GM23248 (cell line): ENCODE data around the gene PYGL. TPM values are rescaled to one million over a fixed set of nuclear protein-coding genes. Genes with fewer than 3 reads are reported as not detected.
"Not testable (repeated sequence)": the region's sequence is repeated elsewhere in the genome, so short reads cannot be mapped to it uniquely, and the experiment has no call there.

Source experiments
- DNase-seq: peaks from one replicate; pipeline ENCODE4 v3.0.0-alpha.2; 2015
- H2AFZ ChIP-seq: fragments of 200-600 bp; sonication (generic); 2 replicates; pipeline ENCODE4 v1.6.1; 2016; ENCODE audit warnings: antibody characterized with exemption
- H3F3A ChIP-seq: fragments of 200-600 bp; sonication (generic); 2 replicates; pipeline ENCODE4 v1.6.1; 2016; ENCODE audit warnings: mild to moderate bottlenecking, antibody characterized with exemption, mixed run types; ENCODE audit not compliant: insufficient read depth
- H3K27ac ChIP-seq: fragments of 200-600 bp; sonication (generic); 2 replicates; pipeline ENCODE4 v1.5.1; 2016; ENCODE audit warnings: mild to moderate bottlenecking
- H3K27me3 ChIP-seq: fragments of 200-600 bp; sonication (generic); replicated peaks from 2 replicates; pipeline ENCODE4 v1.6.1; 2016; ENCODE audit warnings: mild to moderate bottlenecking; ENCODE audit not compliant: insufficient read depth
- H3K36me3 ChIP-seq: fragments of 200-600 bp; sonication (generic); 2 replicates; pipeline ENCODE4 v1.6.1; 2016; ENCODE audit warnings: low read depth, mild to moderate bottlenecking
- H3K4me1 ChIP-seq: fragments of 200-600 bp; sonication (generic); 2 replicates; pipeline ENCODE4 v1.6.1; 2016; ENCODE audit warnings: mild to moderate bottlenecking; ENCODE audit not compliant: insufficient read depth
- H3K4me2 ChIP-seq: fragments of 200-600 bp; sonication (generic); one replicate; pipeline ENCODE4 v1.6.1; 2016; ENCODE audit warnings: mild to moderate bottlenecking; ENCODE audit not compliant: unreplicated experiment
- H3K4me3 ChIP-seq: fragments of 200-600 bp; sonication (generic); 2 replicates; pipeline ENCODE4 v1.5.1; 2016; ENCODE audit warnings: mild to moderate bottlenecking
- H3K79me2 ChIP-seq: fragments of 200-600 bp; sonication (generic); 2 replicates; pipeline ENCODE4 v1.6.1; 2016; ENCODE audit warnings: mild to moderate bottlenecking; ENCODE audit not compliant: insufficient read depth
- H3K9ac ChIP-seq: fragments of 200-600 bp; sonication (generic); 2 replicates; pipeline ENCODE4 v1.6.1; 2016; ENCODE audit warnings: mild to moderate bottlenecking
- H3K9me2 ChIP-seq: fragments of 200-600 bp; sonication (generic); 2 replicates; pipeline ENCODE4 v1.6.1; 2016; ENCODE audit warnings: mixed run types, mild to moderate bottlenecking, moderate library complexity; ENCODE audit not compliant: insufficient read depth
- H3K9me3 ChIP-seq: fragments of 200-600 bp; sonication (generic); one replicate; pipeline ENCODE4 v1.6.1; 2017; ENCODE audit warnings: low read depth
- H4K20me1 ChIP-seq: fragments of 200-600 bp; sonication (generic); 2 replicates; pipeline ENCODE4 v1.6.0; 2016; ENCODE audit not compliant: insufficient read depth
- EZH2 ChIP-seq: fragments of 200-600 bp; sonication (generic); IDR thresholded peaks from 2 replicates; pipeline ENCODE4 v1.6.1; 2018; ENCODE audit warnings: antibody characterized with exemption, mild to moderate bottlenecking; ENCODE audit not compliant: insufficient read depth, poor library complexity, severe bottlenecking
- EZH2phosphoT487 ChIP-seq: fragments of 200-600 bp; sonication (generic); IDR thresholded peaks from 2 replicates; pipeline ENCODE4 v1.6.1; 2018; ENCODE audit warnings: antibody characterized with exemption, moderate library complexity, mild to moderate bottlenecking, low read depth; ENCODE audit not compliant: insufficient read depth
- WGBS, 2 experiments: methylation state at CpG; one replicate each; pipeline ENCODE4 v1.1.6; 2015 to 2017; ENCODE audit warnings: low lambda C conversion rate in 2 of 2, low coverage in 1 of 2; ENCODE audit errors: missing lambda C conversion rate in 2 of 2; 5-methylcytosine and 5-hydroxymethylcytosine counted together
- in situ Hi-C: fragments of 300-500 bp; cut with MboI; formaldehyde crosslinking; loops from 2 replicates; pipeline ENCODE4 v1.15.0; 2020
- polyA plus RNA-seq: library from polyadenylated mRNA; unstranded; fragments of >200 nt; fragmentation: Nextera tagmentation; extraction: Ambion mirVana; gene quantifications from 2 replicates; pipeline ENCODE4 v1.2.1, GENCODE V29; 2016
- total RNA-seq: library from RNA; depleted of rRNA; stranded (reverse); fragments of >200 nt; shearing (Covaris generic); gene quantifications from 2 replicates; pipeline ENCODE4 v1.2.3, GENCODE V29; 2014

Gene PYGL
- total and polyA plus RNA-seq, 2 experiments from 2014 or later = 42.6 to 55.8 TPM

- no peaks in the 10 kb centered on the region for H4K20me1 ChIP-seq
- no peaks in the 10 kb centered on the region for H3F3A ChIP-seq
- no peaks in the 10 kb centered on the region for H3K9me3 ChIP-seq
- H3K36me3 ChIP-seq = peaks cover 20% of the 10 kb centered on the region
- H3K9ac ChIP-seq = no peak overlapping the region
- H3K4me2 ChIP-seq = no peak overlapping the region
- H3K4me3 ChIP-seq = no peak overlapping the region
- H3K27ac ChIP-seq = no peak overlapping the region
- H2AFZ ChIP-seq = no peak overlapping the region
- H3K27me3 ChIP-seq = no peaks in the 10 kb centered on the region
- 83 to 85% methylated on average over 3 of the region's 3 CpGs for WGBS, 2 experiments
- no peaks in the 10 kb centered on the region for H3K79me2 ChIP-seq
- no peak for DNase-seq
- H3K9me2 ChIP-seq = no peaks in the 10 kb centered on the region
- in situ Hi-C loops = no loop called here
- H3K4me1 ChIP-seq = no peaks in the 10 kb centered on the region
- TF ChIP-seq EZH2phosphoT487 (no peak), EZH2 (no peak)
These were observed 42.9 kb downstream of the PYGL start for GRCh38 chr14:50901361-50901760.

- Histone ChIP-seq H2AFZ (no peak overlapping the region), H3F3A (no peaks in the 10 kb centered on the region), H3K4me2 (no peak overlapping the region), H3K79me2 (no peaks in the 10 kb centered on the region), H3K27ac (no peak overlapping the region), H3K36me3 (0 out of 2 replicates have a peak, but pooled peaks cover 6% of the 10 kb centered on the region), H3K9me3 (no peaks in the 10 kb centered on the region), H3K27me3 (no peaks in the 10 kb centered on the region), H3K9me2 (no peaks in the 10 kb centered on the region), H4K20me1 (no peaks in the 10 kb centered on the region), H3K4me3 (no peak overlapping the region), H3K4me1 (no peaks in the 10 kb centered on the region), H3K9ac (no peak overlapping the region)
- 86 to 89% methylated on average over 6 of the region's 6 CpGs for WGBS, 2 experiments
- no peak for DNase-seq
- TF ChIP-seq EZH2phosphoT487 = no peak
- TF ChIP-seq EZH2 = no peak
- in situ Hi-C loops = no loop called here
These were observed 46.6 kb downstream of the PYGL start for GRCh38 chr14:50897658-50898175.

GRCh38 chr14:50897005-50897404, 47.3 kb downstream of the PYGL start:
- H3K4me2 ChIP-seq, H3K9ac ChIP-seq, H3K36me3 ChIP-seq, H3K79me2 ChIP-seq, H3F3A ChIP-seq, H3K27ac ChIP-seq, DNase-seq, H3K9me3 ChIP-seq, H2AFZ ChIP-seq, H3K4me1 ChIP-seq, H3K27me3 ChIP-seq, in situ Hi-C loops, H4K20me1 ChIP-seq, H3K4me3 ChIP-seq, H3K9me2 ChIP-seq: not testable (repeated sequence)
- 95 to 100% methylated on average over 1 of the region's 1 CpG for WGBS, 2 experiments

DNA sequence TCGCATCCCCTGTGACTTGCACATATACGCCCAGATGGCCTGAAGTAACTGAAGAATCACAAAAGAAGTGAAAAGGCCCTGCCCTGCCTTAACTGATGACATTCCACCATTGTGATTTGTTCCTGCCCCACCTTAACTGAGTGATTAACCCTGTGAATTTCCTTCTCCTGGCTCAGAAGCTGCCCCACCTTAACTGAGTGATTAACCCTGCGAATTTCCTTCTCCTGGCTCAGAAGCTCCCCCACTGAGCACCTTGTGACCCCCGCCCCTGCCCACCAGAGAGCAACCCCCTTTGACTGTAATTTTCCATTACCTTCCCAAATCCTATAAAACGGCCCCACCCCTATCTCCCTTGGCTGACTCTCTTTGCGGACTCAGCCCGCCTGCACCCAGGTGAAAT, 47.9 kb downstream of the PYGL start:
- H3K27ac ChIP-seq, H3K4me1 ChIP-seq, H3K9me2 ChIP-seq, H3K79me2 ChIP-seq, H3K36me3 ChIP-seq, H4K20me1 ChIP-seq, H3F3A ChIP-seq, H3K9me3 ChIP-seq, in situ Hi-C loops, H3K4me2 ChIP-seq, DNase-seq, H2AFZ ChIP-seq, H3K4me3 ChIP-seq, H3K27me3 ChIP-seq, H3K9ac ChIP-seq: not testable (repeated sequence)
- WGBS, 2 experiments = 83 to 87% methylated on average over 3 to 7 of the region's 7 CpGs

DNA sequence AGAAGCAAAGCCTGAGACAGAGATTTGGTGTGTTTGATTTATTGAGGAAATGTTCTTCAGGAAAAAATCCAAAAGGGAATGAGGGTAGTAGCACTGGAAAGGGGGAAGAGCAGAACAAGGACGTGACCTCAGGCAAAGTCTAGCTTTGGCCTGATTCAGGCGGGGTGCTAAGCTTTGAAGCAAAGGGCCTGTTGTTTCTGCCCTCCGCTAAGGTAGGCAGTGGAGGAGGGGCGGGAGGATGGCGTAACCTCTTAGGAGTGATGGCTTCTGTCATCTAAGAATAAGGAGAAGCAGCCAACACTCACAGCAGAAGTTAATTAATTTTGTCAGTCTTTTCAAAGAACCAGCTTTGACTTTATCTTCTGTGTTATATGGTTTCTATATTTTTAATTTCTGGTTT, 52.0 kb downstream of the PYGL start:
- no peak overlapping the region for H3K27ac ChIP-seq
- H4K20me1 ChIP-seq = no peaks in the 10 kb centered on the region
- 58 to 75% methylated on average over 5 of the region's 5 CpGs for WGBS, 2 experiments
- no peaks in the 10 kb centered on the region for H3K9me3 ChIP-seq
- TF ChIP-seq EZH2 (no peak), EZH2phosphoT487 (no peak)
- H3F3A ChIP-seq = no peaks in the 10 kb centered on the region
- no peak for DNase-seq
- H3K9me2 ChIP-seq = no peaks in the 10 kb centered on the region
- H3K36me3 ChIP-seq = no peaks in the 10 kb centered on the region
- no peak overlapping the region for H2AFZ ChIP-seq
- H3K4me2 ChIP-seq = no peak overlapping the region
- in situ Hi-C loops = no loop called here
- H3K79me2 ChIP-seq = no peaks in the 10 kb centered on the region
- no peak overlapping the region for H3K9ac ChIP-seq
- H3K4me1 ChIP-seq = no peaks in the 10 kb centered on the region
- no peak overlapping the region for H3K4me3 ChIP-seq
- H3K27me3 ChIP-seq = no peaks in the 10 kb centered on the region
